GM13977 (cell line): ENCODE results near the gene FAM163A.

Experiments
- DNase-seq: peaks from one replicate; pipeline ENCODE4 v3.0.0; 2012; ENCODE audit warnings: low spot score
- CTCF ChIP-seq: IDR thresholded peaks from 2 replicates; pipeline ENCODE4 v1.5.1; 2012; ENCODE audit warnings: mild to moderate bottlenecking, control low read depth; ENCODE audit not compliant: insufficient read depth; ENCODE audit errors: extremely low read depth, missing control alignments
- in situ Hi-C: fragments of 300-500 bp; cut with MboI; formaldehyde crosslinking; loops from one replicate; pipeline ENCODE4 v1.12.0; 2022; ENCODE audit warnings: low sequenced_read_pairs, low pct_unique_long_range_greater_than_20kb, mixed read lengths, inconsistent platforms; ENCODE audit not compliant: unreplicated experiment

FAM163A gene

GRCh38 chr1:179794146-179794545, 51.1 kb downstream of the FAM163A start:
- no peak for DNase-seq
- no peak for TF ChIP-seq CTCF
- in situ Hi-C loops = no loop called here

GRCh38 chr1:179794669-179795068, 51.6 kb downstream of the FAM163A start:
- TF ChIP-seq CTCF = no peak
- DNase-seq = no peak
- in situ Hi-C loops = no loop called here

- TF ChIP-seq CTCF = no peak
- in situ Hi-C loops = no loop called here
Measured at GRCh38 chr1:179798213-179798863, 55.2 kb downstream of the FAM163A start.

DNA sequence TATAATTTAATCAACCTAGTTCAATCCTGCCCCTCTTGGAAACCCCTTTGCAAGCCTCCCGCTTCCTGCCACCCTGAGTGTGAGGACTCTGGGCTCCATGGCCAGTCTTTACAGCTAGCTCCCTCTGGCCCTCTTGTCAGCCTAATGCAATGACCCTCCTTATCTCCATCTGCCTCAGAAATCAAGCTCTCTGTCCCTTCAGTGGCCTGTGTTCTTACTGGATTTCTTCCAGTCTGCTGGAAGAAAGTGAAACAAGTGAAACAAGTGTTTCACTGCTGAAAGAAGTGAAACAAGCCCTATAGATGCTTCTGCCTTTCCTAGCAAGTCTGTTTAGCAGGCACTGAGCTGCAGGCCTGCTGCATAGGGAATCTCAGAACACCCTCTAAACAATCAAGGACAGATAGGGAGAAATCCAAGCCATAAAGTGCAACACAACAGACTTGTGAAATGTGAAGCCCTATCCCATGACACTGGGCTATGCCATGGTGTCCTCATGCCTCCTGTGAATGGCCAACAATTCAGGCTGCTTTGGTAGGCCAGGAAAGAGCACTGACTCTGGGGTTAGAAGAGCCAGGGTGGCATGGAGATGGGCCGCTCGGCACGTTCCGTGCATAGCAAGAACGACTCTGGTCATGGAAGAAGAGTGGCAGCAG, 55.9 kb downstream of the FAM163A start:
- TF ChIP-seq CTCF = no peak
- in situ Hi-C loops = no loop called here
- no peak for DNase-seq

More at GRCh38 chr1:179798213-179798863, 55.2 kb downstream of the FAM163A start:
- DNase-seq = no peak

GRCh38 chr1:179800481-179800880, 57.4 kb downstream of the FAM163A start:
- no peak for TF ChIP-seq CTCF
- no peak for DNase-seq
- in situ Hi-C loops = loop anchor here (10.0 kb wide), 1 partner anchor 86 kb away; no protein-coding TSS in a partner anchor

DNA sequence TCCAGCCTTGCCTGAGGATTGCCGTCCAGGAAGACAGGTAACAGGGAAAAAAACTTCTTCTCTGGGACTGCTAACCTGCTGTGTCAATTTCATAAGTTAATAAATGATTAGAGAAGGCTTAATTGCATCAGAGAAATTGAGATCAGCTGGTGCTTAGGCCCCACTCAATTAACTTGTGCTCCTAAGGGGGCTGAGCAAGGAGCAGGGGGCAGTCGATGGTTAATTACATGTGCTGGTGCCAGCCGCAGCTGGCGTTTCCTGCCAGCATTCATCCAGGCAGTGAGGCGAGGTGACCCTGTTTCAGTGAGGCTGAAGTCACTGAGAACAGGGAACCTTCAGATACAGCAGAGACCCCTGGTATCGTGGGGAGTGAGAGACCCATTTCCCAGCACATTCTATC, 60.0 kb downstream of the FAM163A start:
- no peak for DNase-seq
- in situ Hi-C loops = loop anchor here (10.0 kb wide), 1 partner anchor 88 kb away; no protein-coding TSS in a partner anchor
- TF ChIP-seq CTCF = no peak
